Measurements from ENCODE around the gene SCYGR4. TPM values are rescaled to one million over a fixed set of nuclear protein-coding genes. Genes with fewer than 3 reads are reported as not detected.

Gene SCYGR4
- polyA plus RNA-seq, 2 of the 4 experiments (the other 2 are of a cell fraction), result not detected

- TF ChIP-seq EHF (CRISPR knock-in tag; IDR thresholded peaks at IDR 0.05), result no peak
- TF ChIP-seq REST (IDR thresholded peaks at IDR 0.05), result no peak
- no peak for TF ChIP-seq POLR2A (IDR thresholded peaks at IDR 0.05; ENCODE audit: low read length)
- no peak for TF ChIP-seq BCL3 (IDR thresholded peaks at IDR 0.05)
- TF ChIP-seq ZC3H11A (IDR thresholded peaks at IDR 0.05), result no peak
- no peak for TF ChIP-seq ZFP36 (IDR thresholded peaks at IDR 0.05; ENCODE audit: borderline replicate concordance, partially characterized antibody)
- no peak for TF ChIP-seq ATOH8 (CRISPR knock-in tag; IDR thresholded peaks at IDR 0.05; ENCODE audit: low read depth)
- TF ChIP-seq NPAS2 (CRISPR knock-in tag; IDR thresholded peaks at IDR 0.05; ENCODE audit: borderline replicate concordance), result no peak
- no peak for TF ChIP-seq RARB (CRISPR knock-in tag; IDR thresholded peaks at IDR 0.05)
- no peak for TF ChIP-seq TP53 (CRISPR knock-in tag; IDR thresholded peaks at IDR 0.05)
- TF ChIP-seq ZSCAN20 (CRISPR knock-in tag; IDR thresholded peaks at IDR 0.05), result no peak
- TF ChIP-seq POLR2AphosphoS2 (conservative IDR thresholded peaks at IDR 0.05; ENCODE audit: low read length), result no peak
- no peak for TF ChIP-seq JUNB (IDR thresholded peaks at IDR 0.05)
- TF ChIP-seq CTCF (IDR thresholded peaks at IDR 0.05), result no peak
- TF ChIP-seq HOXB5 (CRISPR knock-in tag; IDR thresholded peaks at IDR 0.05), result no peak
- no peak for TF ChIP-seq EHMT2 (IDR thresholded peaks at IDR 0.05; ENCODE audit: low read depth)
- no peak for TF ChIP-seq JUN (IDR thresholded peaks at IDR 0.05)
- no peak for TF ChIP-seq TFCP2L1 (CRISPR knock-in tag; IDR thresholded peaks at IDR 0.05)
- FAIRE-seq, result no peak
- POLR2A ChIA-PET, result no interaction called here
- 74% methylated on average over 5 of the region's 5 CpGs for WGBS (ENCODE audit: missing lambda C conversion rate)
- Histone ChIP-seq H3K4me2 (no peak overlapping the region), H3K4me3 (no peak overlapping the region), H3K27ac (no peak overlapping the region), H3K9me3 (no peaks in the 10 kb centered on the region), H3K4me1 (no peaks in the 10 kb centered on the region)
- no peak for ATAC-seq
- CTCF ChIA-PET, result interaction anchor here (0.6 kb wide), 1 partner anchor 70 kb away, joined by 3 read pairs; no protein-coding TSS in a partner anchor
- no peak for DNase-seq (ENCODE audit: low read depth in 1 of 2, low spot score in 1 of 2)
These were observed 1.4 kb upstream of the SCYGR4 start for GRCh38 chr2:227615906-227616305.

- ATAC-seq (no peak), FAIRE-seq (no peak), DNase-seq (ENCODE audit: low read depth in 1 of 2, low spot score in 1 of 2) (no peak)
- Histone ChIP-seq H3K4me1 (no peaks in the 10 kb centered on the region), H3K27ac (no peak overlapping the region), H3K4me2 (no peak overlapping the region), H3K9me3 (no peaks in the 10 kb centered on the region), H3K4me3 (no peak overlapping the region)
- POLR2A ChIA-PET, result no interaction called here
- 87% methylated on average over 4 of the region's 4 CpGs for WGBS (ENCODE audit: missing lambda C conversion rate)
- CTCF ChIA-PET, result no interaction called here
- TF ChIP-seq TP53 (CRISPR knock-in tag; IDR thresholded peaks at IDR 0.05) (no peak), USF2 (IDR thresholded peaks at IDR 0.05) (no peak), TFCP2L1 (CRISPR knock-in tag; IDR thresholded peaks at IDR 0.05) (no peak), PHF8 (IDR thresholded peaks at IDR 0.05; ENCODE audit: borderline replicate concordance, low read depth) (no peak), ESRRA (IDR thresholded peaks at IDR 0.05; ENCODE audit: borderline replicate concordance, low read length) (no peak), CBX2 (IDR thresholded peaks at IDR 0.05; ENCODE audit: borderline replicate concordance, low read depth) (no peak), CHD2 (IDR thresholded peaks at IDR 0.05; ENCODE audit: low read length, partially characterized antibody) (no peak), EHMT2 (IDR thresholded peaks at IDR 0.05; ENCODE audit: low read depth) (no peak), ZSCAN20 (CRISPR knock-in tag; IDR thresholded peaks at IDR 0.05) (no peak)
These were observed 667 bp upstream of the SCYGR4 start for GRCh38 chr2:227616631-227617030.
